ENCODE measurements around the gene CEACAM8.
A peak's percentile ranks its signal among the peaks of the same experiment; 100 is the strongest.
"Not testable (repeated sequence)": the region's sequence is repeated elsewhere in the genome, so short reads cannot be mapped to it uniquely, and the experiment has no call there.

Gene CEACAM8

GRCh38 chr19:42558450-42559150 lies 36.1 kb downstream of the CEACAM8 start:
- no peak for TF ChIP-seq CTCF (IDR thresholded peaks at IDR 0.05; ENCODE audit: low read length, missing control alignments)
- DNase-seq (ENCODE audit: low read depth): no peak
- no peak overlapping the region for H3K4me3 ChIP-seq (replicated peaks; ENCODE audit: low read depth, low read length)

- not testable (repeated sequence) for H3K4me3 ChIP-seq (replicated peaks; ENCODE audit: low read depth, low read length); DNase-seq (ENCODE audit: low read depth)
Observed at GRCh38 chr19:42557386-42557871, 37.3 kb downstream of the CEACAM8 start.

GRCh38 chr19:42555801-42556200 lies 38.9 kb downstream of the CEACAM8 start:
- TF ChIP-seq CTCF (IDR thresholded peaks at IDR 0.05; ENCODE audit: low read length, missing control alignments): no peak
- DNase-seq (ENCODE audit: low read depth): no peak
- no peak overlapping the region for H3K4me3 ChIP-seq (replicated peaks; ENCODE audit: low read depth, low read length)

- no peak overlapping the region for H3K4me3 ChIP-seq (replicated peaks; ENCODE audit: low read depth, low read length)
- no peak for TF ChIP-seq CTCF (IDR thresholded peaks at IDR 0.05; ENCODE audit: low read length, missing control alignments)
- no peak for DNase-seq (ENCODE audit: low read depth)
Observed at GRCh38 chr19:42555317-42555716, 39.4 kb downstream of the CEACAM8 start.

GRCh38 chr19:42554046-42554575 lies 40.6 kb downstream of the CEACAM8 start:
- H3K4me3 ChIP-seq (replicated peaks; ENCODE audit: low read depth, low read length): no peak overlapping the region
- TF ChIP-seq CTCF (IDR thresholded peaks at IDR 0.05; ENCODE audit: low read length, missing control alignments): no peak
- no peak for DNase-seq (ENCODE audit: low read depth)

- TF ChIP-seq CTCF (IDR thresholded peaks at IDR 0.05; ENCODE audit: low read length, missing control alignments): no peak
- peak; percentile 58 for DNase-seq (ENCODE audit: low read depth)
- no peak overlapping the region for H3K4me3 ChIP-seq (replicated peaks; ENCODE audit: low read depth, low read length)
Observed at GRCh38 chr19:42553292-42554045, 41.3 kb downstream of the CEACAM8 start.

Data from fibroblast of pulmonary artery (primary cell).